Neural progenitor cell (in vitro differentiated cells): ENCODE data around the gene ADAMTSL1. TPM values are rescaled to one million over a fixed set of nuclear protein-coding genes. Genes with fewer than 3 reads are reported as not detected.
A peak's percentile ranks its signal among the peaks of the same experiment; 100 is the strongest.

ENCODE experiments used
- DNase-seq: peaks from one replicate; pipeline ENCODE4 v3.0.0-alpha.2; 2016; ENCODE audit warnings: low spot score
- H2AFZ ChIP-seq: fragments of 200-600 bp; sonication (generic); replicated peaks from 2 replicates; pipeline ENCODE4 v1.6.1; 2016; ENCODE audit warnings: antibody characterized with exemption
- H3F3A ChIP-seq: fragments of 200-600 bp; sonication (generic); 2 replicates; pipeline ENCODE4 v1.6.1; 2016; ENCODE audit warnings: antibody characterized with exemption, low read depth
- H3K27ac ChIP-seq: fragments of 200-600 bp; sonication (generic); 2 replicates; pipeline ENCODE4 v1.5.1; 2016; ENCODE audit warnings: mild to moderate bottlenecking
- H3K27me3 ChIP-seq: fragments of 200-600 bp; sonication (generic); 2 replicates; pipeline ENCODE4 v1.6.1; 2016; ENCODE audit warnings: mild to moderate bottlenecking, moderate library complexity
- H3K36me3 ChIP-seq: fragments of 200-600 bp; sonication (generic); 2 replicates; pipeline ENCODE4 v1.5.1; 2016
- H3K4me1 ChIP-seq: fragments of 200-600 bp; sonication (generic); 2 replicates; pipeline ENCODE4 v1.6.1; 2016; ENCODE audit warnings: mixed run types
- H3K4me2 ChIP-seq: fragments of 200-600 bp; sonication (generic); 2 replicates; pipeline ENCODE4 v1.6.1; 2016
- H3K4me3 ChIP-seq: fragments of 200-600 bp; sonication (generic); 2 replicates; pipeline ENCODE4 v1.5.1; 2016
- H3K79me2 ChIP-seq: fragments of 200-600 bp; sonication (generic); 2 replicates; pipeline ENCODE4 v1.6.1; 2016; ENCODE audit warnings: low read depth
- H3K9ac ChIP-seq: fragments of 200-600 bp; sonication (generic); 2 replicates; pipeline ENCODE4 v1.6.1; 2016
- H3K9me3 ChIP-seq: fragments of 200-600 bp; sonication (generic); 2 replicates; pipeline ENCODE4 v1.5.1; 2016; ENCODE audit warnings: low read depth
- H4K20me1 ChIP-seq: fragments of 200-600 bp; sonication (generic); 2 replicates; pipeline ENCODE4 v1.6.1; 2016; ENCODE audit warnings: low read depth
- H3K27ac Mint-ChIP-seq: 3 replicates; pipeline ENCODE4 v1.8.0; 2021; ENCODE audit warnings: mixed read lengths
- H3K27me3 Mint-ChIP-seq: 2 replicates; pipeline ENCODE4 v1.8.0; 2022; ENCODE audit warnings: low read depth, mild to moderate bottlenecking, inconsistent platforms, moderate library complexity, mixed read lengths; ENCODE audit not compliant: insufficient read depth
- H3K36me3 Mint-ChIP-seq: 3 replicates; pipeline ENCODE4 v1.8.0; 2021; ENCODE audit warnings: mixed read lengths
- H3K4me1 Mint-ChIP-seq: 3 replicates; pipeline ENCODE4 v1.8.0; 2021; ENCODE audit warnings: mixed read lengths
- H3K4me3 Mint-ChIP-seq: 3 replicates; pipeline ENCODE4 v1.8.0; 2021; ENCODE audit warnings: mild to moderate bottlenecking, moderate library complexity, mixed read lengths
- H3K9me3 Mint-ChIP-seq: 3 replicates; pipeline ENCODE4 v1.8.0; 2020; ENCODE audit warnings: mixed read lengths
- EZH2 ChIP-seq: fragments of 200-600 bp; sonication (generic); IDR thresholded peaks from 2 replicates; pipeline ENCODE4 v1.6.1; 2017; ENCODE audit warnings: antibody characterized with exemption, mild to moderate bottlenecking, moderate library complexity
- EZH2phosphoT487 ChIP-seq: fragments of 200-600 bp; sonication (generic); IDR thresholded peaks from 2 replicates; pipeline ENCODE4 v1.6.1; 2017; ENCODE audit warnings: antibody characterized with exemption
- total RNA-seq: library from RNA; depleted of rRNA; stranded (reverse); fragments of >200 nt; gene quantifications from 2 replicates; pipeline ENCODE4 v1.2.3, GENCODE V29; 2015; ENCODE audit warnings: low replicate concordance
- TF ChIP-seq, protein P1 (sequence below): fragments of 200-600 bp; sonication (generic); IDR thresholded peaks from 2 replicates; pipeline ENCODE4 v1.5.1; 2017; ENCODE audit warnings: antibody characterized with exemption, mild to moderate bottlenecking

The ADAMTSL1 gene
- total RNA-seq, 1 donor from 2014 or later: 0.73 TPM

DNA sequence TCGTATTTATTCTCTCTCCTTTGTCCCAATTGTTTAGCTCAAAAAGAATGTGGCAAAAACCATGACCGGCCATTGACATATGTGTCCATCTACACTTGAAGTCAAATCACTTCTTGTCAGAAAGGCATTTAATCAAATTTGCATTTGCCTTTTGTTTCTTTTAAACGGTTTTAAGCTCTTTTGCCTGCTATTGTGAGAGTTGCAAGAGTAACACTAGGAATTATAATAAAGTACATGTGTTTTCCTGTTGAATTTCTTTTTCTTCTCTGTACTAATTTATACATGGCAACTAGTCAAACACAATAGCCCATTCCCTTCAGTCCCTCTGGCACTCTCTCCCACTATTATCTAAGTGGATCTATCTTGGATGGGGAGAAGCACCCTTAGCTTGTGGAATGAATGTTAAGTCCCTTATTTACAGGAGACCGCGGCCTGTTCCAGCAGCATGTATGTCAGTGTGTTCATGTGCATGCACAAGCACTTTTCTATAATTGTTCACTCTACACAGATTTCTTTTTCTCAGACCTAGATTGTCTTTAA, 3.2 kb downstream of the ADAMTSL1 start:
- no peak overlapping the region for H3K27ac Mint-ChIP-seq
- TF ChIP-seq EZH2: no peak
- TF ChIP-seq, protein P1, sequence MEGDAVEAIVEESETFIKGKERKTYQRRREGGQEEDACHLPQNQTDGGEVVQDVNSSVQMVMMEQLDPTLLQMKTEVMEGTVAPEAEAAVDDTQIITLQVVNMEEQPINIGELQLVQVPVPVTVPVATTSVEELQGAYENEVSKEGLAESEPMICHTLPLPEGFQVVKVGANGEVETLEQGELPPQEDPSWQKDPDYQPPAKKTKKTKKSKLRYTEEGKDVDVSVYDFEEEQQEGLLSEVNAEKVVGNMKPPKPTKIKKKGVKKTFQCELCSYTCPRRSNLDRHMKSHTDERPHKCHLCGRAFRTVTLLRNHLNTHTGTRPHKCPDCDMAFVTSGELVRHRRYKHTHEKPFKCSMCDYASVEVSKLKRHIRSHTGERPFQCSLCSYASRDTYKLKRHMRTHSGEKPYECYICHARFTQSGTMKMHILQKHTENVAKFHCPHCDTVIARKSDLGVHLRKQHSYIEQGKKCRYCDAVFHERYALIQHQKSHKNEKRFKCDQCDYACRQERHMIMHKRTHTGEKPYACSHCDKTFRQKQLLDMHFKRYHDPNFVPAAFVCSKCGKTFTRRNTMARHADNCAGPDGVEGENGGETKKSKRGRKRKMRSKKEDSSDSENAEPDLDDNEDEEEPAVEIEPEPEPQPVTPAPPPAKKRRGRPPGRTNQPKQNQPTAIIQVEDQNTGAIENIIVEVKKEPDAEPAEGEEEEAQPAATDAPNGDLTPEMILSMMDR: no peak
- TF ChIP-seq EZH2phosphoT487: no peak

DNA sequence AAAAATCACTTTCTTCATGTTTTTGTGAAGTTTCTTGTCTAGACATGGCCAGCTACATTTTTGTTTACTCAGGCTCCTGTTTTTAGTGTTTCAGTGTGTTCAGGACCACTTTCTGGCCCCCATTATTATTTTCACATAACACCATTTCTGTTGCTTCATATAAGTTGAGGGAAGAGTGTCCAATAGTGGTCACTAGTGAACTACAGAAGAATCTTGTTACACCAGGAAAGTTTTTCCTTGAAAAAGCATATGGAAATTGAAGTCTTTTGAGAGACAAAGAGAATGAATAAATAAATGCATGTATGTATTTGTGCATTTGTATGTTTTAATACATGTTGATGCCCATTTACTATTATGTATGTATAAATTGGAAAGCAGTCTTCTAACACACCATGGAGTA, 3.8 kb downstream of the ADAMTSL1 start:
- Histone ChIP-seq H2AFZ (no peak overlapping the region), H3K36me3 (no peaks in the 10 kb centered on the region), H3K27ac (no peak overlapping the region), H3K79me2 (no peaks in the 10 kb centered on the region), H3K4me3 (no peak overlapping the region), H3K4me2 (no peak overlapping the region), H3F3A (peaks cover 11% of the 10 kb centered on the region), H3K9ac (no peak overlapping the region), H3K27me3 (no peaks in the 10 kb centered on the region), H3K4me1 (peaks cover 40% of the 10 kb centered on the region), H4K20me1 (no peaks in the 10 kb centered on the region), H3K9me3 (no peaks in the 10 kb centered on the region)
- H3K4me3 Mint-ChIP-seq: no peak overlapping the region
- no peaks in the 10 kb centered on the region for H3K36me3 Mint-ChIP-seq
- no peak for DNase-seq
- no peak overlapping the region for H3K27ac Mint-ChIP-seq
- H3K4me1 Mint-ChIP-seq: peaks cover 38% of the 10 kb centered on the region
- TF ChIP-seq EZH2 (no peak), EZH2phosphoT487 (no peak)
- TF ChIP-seq, protein P1: no peak
- no peaks in the 10 kb centered on the region for H3K9me3 Mint-ChIP-seq
- no peaks in the 10 kb centered on the region for H3K27me3 Mint-ChIP-seq

More for the DNA sequence above, 3.2 kb downstream of the ADAMTSL1 start:
- Histone ChIP-seq H3K79me2 (no peaks in the 10 kb centered on the region), H3K4me1 (peaks cover 45% of the 10 kb centered on the region), H3K36me3 (no peaks in the 10 kb centered on the region), H3K9me3 (no peaks in the 10 kb centered on the region), H3K27ac (no peak overlapping the region), H2AFZ (no peak overlapping the region), H3K4me3 (no peak overlapping the region), H3K27me3 (no peaks in the 10 kb centered on the region), H3F3A (peaks cover 13% of the 10 kb centered on the region), H3K9ac (no peak overlapping the region), H4K20me1 (no peaks in the 10 kb centered on the region), H3K4me2 (no peak overlapping the region)
- H3K4me1 Mint-ChIP-seq: peaks cover 41% of the 10 kb centered on the region
- H3K36me3 Mint-ChIP-seq: no peaks in the 10 kb centered on the region
- H3K9me3 Mint-ChIP-seq: no peaks in the 10 kb centered on the region
- no peak overlapping the region for H3K4me3 Mint-ChIP-seq
- DNase-seq: no peak
- no peaks in the 10 kb centered on the region for H3K27me3 Mint-ChIP-seq

DNA sequence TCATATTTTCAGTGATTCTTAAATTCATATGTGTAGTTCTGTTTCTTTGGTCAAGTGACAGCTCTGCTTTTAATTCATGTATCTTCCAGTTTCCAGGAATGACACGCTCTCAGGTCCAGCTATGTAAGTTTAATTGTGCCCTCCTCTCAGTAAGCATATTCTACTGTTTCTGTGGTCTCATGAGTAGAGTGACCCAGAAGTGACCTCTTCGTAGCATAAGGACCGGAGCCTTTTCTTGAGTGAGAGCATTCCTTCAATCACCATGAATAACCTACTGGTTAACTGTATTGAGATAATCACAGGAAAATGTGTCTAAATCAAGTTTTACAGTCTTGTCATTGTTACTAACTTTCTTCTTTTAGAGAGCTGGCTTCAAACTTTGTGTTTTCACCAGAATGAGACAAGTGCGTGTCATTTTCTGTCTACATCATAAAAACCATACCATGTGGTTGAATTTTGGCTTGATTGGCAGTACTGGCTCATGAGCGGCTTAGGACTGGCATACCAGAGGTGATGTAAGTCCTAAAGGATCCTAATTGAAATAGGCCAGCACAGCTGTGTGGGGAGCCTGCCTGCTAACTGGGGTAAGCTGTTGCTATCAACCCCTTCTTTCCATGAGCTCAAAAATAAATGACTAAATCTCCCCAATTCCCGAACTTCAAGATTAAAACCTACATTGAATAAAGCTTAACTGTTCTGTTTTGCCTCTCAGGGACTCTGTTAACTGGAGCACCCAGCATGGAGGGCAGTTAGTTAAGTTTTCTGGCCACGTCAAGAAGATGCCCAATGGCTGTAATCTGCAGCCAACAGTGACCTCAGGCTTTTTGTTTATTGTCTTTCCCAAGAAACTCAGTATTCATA, 4.8 kb downstream of the ADAMTSL1 start:
- Histone ChIP-seq H3K27me3 (no peaks in the 10 kb centered on the region), H3K4me3 (no peak overlapping the region), H3K4me2 (no peak overlapping the region), H3K79me2 (no peaks in the 10 kb centered on the region), H3K36me3 (no peaks in the 10 kb centered on the region), H3K9ac (no peak overlapping the region), H3K27ac (no peak overlapping the region), H3K4me1 (peaks cover 32% of the 10 kb centered on the region), H2AFZ (no peak overlapping the region), H4K20me1 (no peaks in the 10 kb centered on the region), H3F3A (peaks cover under 1% of the 10 kb centered on the region), H3K9me3 (no peaks in the 10 kb centered on the region)
- no peak overlapping the region for H3K4me3 Mint-ChIP-seq
- peak; percentile 26 for DNase-seq
- no peaks in the 10 kb centered on the region for H3K9me3 Mint-ChIP-seq
- no peaks in the 10 kb centered on the region for H3K36me3 Mint-ChIP-seq
- H3K27me3 Mint-ChIP-seq: no peaks in the 10 kb centered on the region
- no peak for TF ChIP-seq EZH2phosphoT487
- TF ChIP-seq, protein P1: no peak
- TF ChIP-seq EZH2: no peak
- no peak overlapping the region for H3K27ac Mint-ChIP-seq
- peaks cover 28% of the 10 kb centered on the region for H3K4me1 Mint-ChIP-seq
